Neutrophil (primary cell): ENCODE results near the gene ABCA7.

ENCODE experiments used
- H3K27ac ChIP-seq: fragments of 200-600 bp; sonication (generic); 2 replicates; pipeline ENCODE4 v1.5.1; 2016; ENCODE audit warnings: mild to moderate bottlenecking, moderate library complexity
- H3K27me3 ChIP-seq: fragments of 200-600 bp; sonication (generic); 2 replicates; pipeline ENCODE4 v1.6.0; 2016; ENCODE audit warnings: mild to moderate bottlenecking
- H3K36me3 ChIP-seq: fragments of 200-600 bp; sonication (generic); 2 replicates; pipeline ENCODE4 v1.5.1; 2017
- H3K4me1 ChIP-seq, 2 experiments: fragments of 200-600 bp in 1 of 2; sonication (generic) in 1 of 2; 1 replicate in 1 of 2; 2 replicates in 1 of 2; pipeline versions ENCODE4 v1.5.1 to v1.6.1; 2013 to 2016; ENCODE audit warnings: low read depth in 1 of 2, low read length in 1 of 2, mild to moderate bottlenecking in 1 of 2, moderate library complexity in 1 of 2; ENCODE audit not compliant: control insufficient read depth in 1 of 2, insufficient read depth in 1 of 2
- H3K4me3 ChIP-seq, 2 experiments: fragments of 200-600 bp in 1 of 2; sonication (generic) in 1 of 2; 1 replicate in 1 of 2; 2 replicates in 1 of 2; pipeline ENCODE4 v1.5.1; 2013 to 2016; ENCODE audit warnings: low read depth in 1 of 2, low read length in 1 of 2, mild to moderate bottlenecking in 1 of 2, moderate library complexity in 1 of 2
- H3K9me3 ChIP-seq: fragments of 200-600 bp; sonication (generic); 2 replicates; pipeline ENCODE4 v1.5.1; 2016
- TF ChIP-seq, protein P1 (sequence below): fragments of 200-600 bp; sonication (generic); IDR thresholded peaks from 2 replicates; pipeline ENCODE4 v1.5.1; 2016; ENCODE audit warnings: antibody characterized with exemption

Gene ABCA7

DNA sequence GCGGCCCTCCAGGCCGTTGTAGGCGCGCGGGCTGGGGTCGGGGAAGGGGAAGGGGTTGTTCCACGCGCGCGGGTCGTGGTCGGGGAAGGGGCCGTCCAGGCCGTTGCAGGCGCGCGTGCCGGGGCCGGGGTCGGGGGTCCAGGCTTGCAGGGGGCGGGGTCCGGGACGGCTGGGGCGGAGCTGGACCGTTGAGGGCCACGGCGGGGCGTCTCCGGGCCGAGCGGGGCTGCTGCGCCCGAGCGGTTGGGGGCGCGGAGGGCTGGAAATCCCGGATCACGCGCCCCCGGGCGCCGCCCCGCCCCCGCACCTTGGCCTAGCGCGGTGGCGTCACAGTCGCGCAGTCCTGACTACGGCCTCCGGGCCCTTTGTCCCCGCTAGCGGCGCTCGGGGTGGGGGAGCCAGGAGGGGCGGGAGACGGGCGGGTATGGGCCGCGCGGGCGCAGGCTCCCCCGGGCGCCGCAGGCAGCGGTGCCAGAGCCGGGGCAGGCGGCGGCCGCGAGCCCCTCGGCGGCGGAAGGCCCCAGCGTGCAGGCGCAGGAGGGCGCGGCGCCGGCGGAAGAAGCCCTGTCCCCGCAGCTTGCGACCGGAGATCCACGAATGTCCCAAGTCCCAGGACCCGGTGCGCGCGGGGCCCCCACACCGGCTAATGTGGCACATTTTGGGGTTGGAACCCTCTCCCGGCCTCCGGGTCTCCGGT lies 64.6 kb downstream of the ABCA7 start:
- Histone ChIP-seq H3K4me3 (peak overlapping the region; percentile 73 to 86), H3K27me3 (no peaks in the 10 kb centered on the region), H3K27ac (peak overlapping the region; percentile 96), H3K4me1 (peaks cover 67 to 75% of the 10 kb centered on the region in 2 experiments), H3K36me3 (peaks cover 35% of the 10 kb centered on the region), H3K9me3 (no peaks in the 10 kb centered on the region)
- TF ChIP-seq, protein P1, sequence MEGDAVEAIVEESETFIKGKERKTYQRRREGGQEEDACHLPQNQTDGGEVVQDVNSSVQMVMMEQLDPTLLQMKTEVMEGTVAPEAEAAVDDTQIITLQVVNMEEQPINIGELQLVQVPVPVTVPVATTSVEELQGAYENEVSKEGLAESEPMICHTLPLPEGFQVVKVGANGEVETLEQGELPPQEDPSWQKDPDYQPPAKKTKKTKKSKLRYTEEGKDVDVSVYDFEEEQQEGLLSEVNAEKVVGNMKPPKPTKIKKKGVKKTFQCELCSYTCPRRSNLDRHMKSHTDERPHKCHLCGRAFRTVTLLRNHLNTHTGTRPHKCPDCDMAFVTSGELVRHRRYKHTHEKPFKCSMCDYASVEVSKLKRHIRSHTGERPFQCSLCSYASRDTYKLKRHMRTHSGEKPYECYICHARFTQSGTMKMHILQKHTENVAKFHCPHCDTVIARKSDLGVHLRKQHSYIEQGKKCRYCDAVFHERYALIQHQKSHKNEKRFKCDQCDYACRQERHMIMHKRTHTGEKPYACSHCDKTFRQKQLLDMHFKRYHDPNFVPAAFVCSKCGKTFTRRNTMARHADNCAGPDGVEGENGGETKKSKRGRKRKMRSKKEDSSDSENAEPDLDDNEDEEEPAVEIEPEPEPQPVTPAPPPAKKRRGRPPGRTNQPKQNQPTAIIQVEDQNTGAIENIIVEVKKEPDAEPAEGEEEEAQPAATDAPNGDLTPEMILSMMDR = no peak

DNA sequence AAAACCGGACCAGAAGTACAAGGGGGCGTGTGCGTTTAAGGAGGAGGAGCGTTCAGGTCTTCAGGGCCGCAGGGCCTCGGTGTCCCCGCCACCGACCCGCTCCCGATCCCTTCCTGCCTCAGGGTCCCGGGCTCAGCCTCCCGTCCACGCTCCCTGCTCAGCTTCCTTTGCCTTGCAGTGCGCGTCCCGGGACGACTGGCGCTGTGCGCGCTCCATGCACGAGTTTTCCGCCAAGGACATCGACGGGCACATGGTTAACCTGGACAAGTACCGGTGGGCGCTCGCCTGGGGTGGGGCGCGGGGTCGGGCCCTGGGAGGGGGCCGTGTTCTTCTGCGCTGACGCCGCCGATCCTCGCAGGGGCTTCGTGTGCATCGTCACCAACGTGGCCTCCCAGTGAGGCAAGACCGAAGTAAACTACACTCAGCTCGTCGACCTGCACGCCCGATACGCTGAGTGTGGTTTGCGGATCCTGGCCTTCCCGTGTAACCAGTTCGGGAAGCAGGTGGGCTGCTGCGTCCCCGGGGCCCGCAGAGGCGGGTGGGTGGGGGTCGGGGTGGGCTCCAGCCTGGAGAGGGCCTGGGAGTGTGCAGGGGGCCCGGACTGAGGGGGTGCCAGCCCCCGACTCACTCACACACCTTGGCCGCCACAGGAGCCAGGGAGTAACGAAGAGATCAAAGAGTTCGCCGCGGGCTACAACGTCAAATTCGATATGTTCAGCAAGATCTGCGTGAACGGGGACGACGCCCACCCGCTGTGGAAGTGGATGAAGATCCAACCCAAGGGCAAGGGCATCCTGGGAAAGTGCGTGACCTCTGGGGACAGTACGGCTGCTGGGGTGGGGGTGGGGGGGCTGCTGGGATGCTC lies 65.3 kb downstream of the ABCA7 start:
- H3K9me3 ChIP-seq = no peaks in the 10 kb centered on the region

DNA sequence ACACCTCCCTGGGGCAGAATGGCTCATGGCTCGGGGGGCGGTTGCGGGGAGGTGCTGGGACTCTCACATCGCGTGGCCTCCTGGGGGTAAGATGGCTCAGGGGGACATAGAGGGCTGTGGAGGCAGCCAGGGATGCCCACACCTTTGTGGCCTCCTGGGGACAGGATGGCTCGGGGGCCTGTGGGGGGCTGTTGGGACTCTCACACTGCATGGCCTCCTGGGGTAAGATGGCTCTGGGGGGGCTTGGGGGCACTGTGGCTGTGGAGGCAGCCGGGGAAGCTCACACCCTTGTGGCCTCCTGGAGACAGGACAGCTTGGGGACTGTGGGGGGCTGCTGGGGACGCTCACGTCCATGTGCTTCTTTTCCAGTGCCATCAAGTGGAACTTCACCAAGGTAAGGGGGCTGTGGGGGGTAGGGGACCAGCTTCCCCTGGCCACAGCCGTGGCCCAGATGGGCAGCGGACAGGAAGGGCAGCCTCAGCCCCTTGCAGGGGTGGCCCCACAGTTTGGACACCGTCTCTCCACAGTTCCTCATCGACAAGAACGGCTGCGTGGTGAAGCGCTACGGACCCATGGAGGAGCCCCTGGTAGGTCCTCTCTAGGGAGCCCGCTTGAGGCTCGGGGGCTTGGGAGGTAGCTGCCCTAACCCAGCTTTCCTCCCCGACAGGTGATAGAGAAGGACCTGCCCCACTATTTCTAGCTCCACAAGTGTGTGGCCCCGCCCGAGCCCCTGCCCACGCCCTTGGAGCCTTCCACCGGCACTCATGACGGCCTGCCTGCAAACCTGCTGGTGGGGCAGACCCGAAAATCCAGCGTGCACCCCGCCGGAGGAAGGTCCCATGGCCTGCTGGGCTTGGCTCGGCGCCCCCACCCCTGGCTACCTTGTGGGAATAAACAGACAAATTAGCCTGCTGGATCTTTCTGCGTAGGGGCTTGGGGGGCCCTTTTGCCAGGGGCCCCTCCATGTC lies 66.2 kb downstream of the ABCA7 start:
- Histone ChIP-seq H3K4me3 (no peak overlapping the region), H3K27me3 (no peaks in the 10 kb centered on the region), H3K4me1 (peaks cover 50 to 58% of the 10 kb centered on the region in 2 experiments), H3K9me3 (no peaks in the 10 kb centered on the region), H3K27ac (peak overlapping the region; percentile 55), H3K36me3 (peaks cover 52% of the 10 kb centered on the region)
- TF ChIP-seq, protein P1 = no peak

More for the DNA sequence above, 65.3 kb downstream of the ABCA7 start:
- peak overlapping the region; percentile 96 for H3K27ac ChIP-seq
- TF ChIP-seq, protein P1 = no peak
- peaks cover 59 to 67% of the 10 kb centered on the region in 2 experiments for H3K4me1 ChIP-seq
- peak overlapping the region; percentile 73 to 86 for H3K4me3 ChIP-seq
- no peaks in the 10 kb centered on the region for H3K27me3 ChIP-seq
- peaks cover 43% of the 10 kb centered on the region for H3K36me3 ChIP-seq

DNA sequence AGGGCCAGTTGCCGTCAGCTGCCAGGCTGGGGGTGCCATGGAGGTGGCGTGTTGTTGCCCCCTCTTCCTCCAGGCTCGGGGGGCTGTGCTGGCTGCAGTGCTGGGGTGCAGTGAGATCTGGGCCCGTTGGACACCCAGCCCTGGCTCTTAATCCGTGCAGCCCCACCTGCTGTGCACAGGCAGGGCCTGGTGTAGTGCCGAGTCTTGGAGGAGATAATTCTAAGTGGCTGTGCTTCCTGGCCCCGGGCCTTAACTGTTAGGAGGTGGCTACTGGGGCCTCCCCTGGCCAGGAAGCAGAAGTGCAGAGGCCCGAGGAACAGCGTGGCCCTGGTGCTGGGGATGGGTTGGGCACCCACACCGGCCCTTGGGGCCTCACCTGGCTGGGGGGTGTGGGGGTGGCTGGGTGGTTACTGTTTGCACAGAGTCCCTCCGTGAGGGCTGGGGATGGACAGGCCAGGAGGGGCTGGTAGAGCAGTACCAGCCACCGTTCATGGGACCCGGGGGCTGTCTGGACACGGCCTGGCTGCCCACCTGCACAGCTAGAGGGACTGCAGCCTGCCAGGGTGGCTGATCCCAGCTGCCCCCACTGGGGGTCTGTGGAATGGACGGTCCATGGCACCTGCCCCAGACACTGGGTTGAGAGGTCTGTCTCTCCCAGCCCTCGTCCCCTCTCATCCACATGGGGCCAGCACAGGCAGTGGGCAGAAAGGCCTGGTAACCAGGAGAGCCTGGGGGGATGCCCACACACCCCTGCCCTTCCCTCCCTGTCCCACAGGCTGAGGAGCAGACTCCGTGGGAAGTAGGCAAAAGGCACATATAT lies 67.1 kb downstream of the ABCA7 start:
- H3K27ac ChIP-seq = peak overlapping the region; percentile 55
- no peaks in the 10 kb centered on the region for H3K27me3 ChIP-seq
- H3K4me1 ChIP-seq = peaks cover 41 to 49% of the 10 kb centered on the region in 2 experiments
- no peaks in the 10 kb centered on the region for H3K9me3 ChIP-seq
- no peak overlapping the region for H3K4me3 ChIP-seq
- TF ChIP-seq, protein P1 = no peak
- H3K36me3 ChIP-seq = peaks cover 61% of the 10 kb centered on the region
